H1 (cell line): ENCODE data around the gene NOTCH4. TPM values are rescaled to one million over a fixed set of nuclear protein-coding genes. Genes with fewer than 3 reads are reported as not detected.

Source experiments
- BACH1 ChIP-seq: IDR thresholded peaks from 2 replicates; pipeline ENCODE4 v1.6.1; 2012; ENCODE audit warnings: low read length, improper control_type of control experiment
- CBX5 ChIP-seq: fragments of 300-800, 300-1000 bp; sonication (generic); IDR thresholded peaks from 2 replicates; pipeline ENCODE4 v1.7.1; 2016; ENCODE audit warnings: antibody characterized with exemption, low read length, low read depth
- CHD1 ChIP-seq: IDR thresholded peaks from 2 replicates; pipeline ENCODE4 v1.6.1; 2012; ENCODE audit warnings: low read depth, low read length, improper control_type of control experiment
- KDM4A ChIP-seq: IDR thresholded peaks from one replicate; pipeline ENCODE4 v1.7.1; 2012; ENCODE audit warnings: low read depth, mild to moderate bottlenecking, moderate library complexity, low read length, inconsistent platforms; ENCODE audit not compliant: severe bottlenecking
- MAFK ChIP-seq: IDR thresholded peaks from 2 replicates; pipeline ENCODE4 v1.6.1; 2012; ENCODE audit warnings: low read depth, mild to moderate bottlenecking, improper control_type of control experiment, low read length
- NANOG ChIP-seq: IDR thresholded peaks from 2 replicates; pipeline ENCODE4 v1.6.1; 2011; ENCODE audit warnings: low read length, low read depth, mild to moderate bottlenecking, inconsistent platforms; ENCODE audit not compliant: insufficient read depth, poor library complexity, severe bottlenecking
- NRF1 ChIP-seq: IDR thresholded peaks from 2 replicates; pipeline ENCODE4 v1.6.1; 2011; ENCODE audit warnings: mild to moderate bottlenecking, low read depth, low read length, improper control_type of control experiment
- PHF8 ChIP-seq: fragments of 200-600 bp; sonication (generic); conservative IDR thresholded peaks from 2 replicates; pipeline ENCODE4 v1.7.1; 2012; ENCODE audit warnings: low read depth, mild to moderate bottlenecking, inconsistent platforms, low read length, moderate library complexity
- SAP30 ChIP-seq: fragments of 300-600 bp; sonication (generic); IDR thresholded peaks from 2 replicates; pipeline ENCODE4 v1.7.1; 2012; ENCODE audit warnings: low read length, moderate library complexity, mild to moderate bottlenecking, inconsistent platforms; ENCODE audit not compliant: insufficient read depth, insufficient replicate concordance
- SP2 ChIP-seq: IDR thresholded peaks from 2 replicates; pipeline ENCODE4 v1.6.1; 2012; ENCODE audit warnings: mild to moderate bottlenecking, low read length, inconsistent platforms
- TAF7 ChIP-seq: optimal IDR thresholded peaks from 2 replicates; pipeline ENCODE3; 2011; ENCODE audit warnings: low read depth, mild to moderate bottlenecking, inconsistent platforms, low read length, moderate library complexity, borderline replicate concordance
- TCF12 ChIP-seq: IDR thresholded peaks from 2 replicates; pipeline ENCODE4 v1.6.1; 2011; ENCODE audit warnings: low read depth, mild to moderate bottlenecking, low read length
- polyA plus RNA-seq, 7 experiments: library from polyadenylated mRNA; depleted of rRNA in 3 of 7; stranded (reverse) in 5 of 7; unstranded in 2 of 7; fragments of >200 nt in 5 of 7; fragments of 200-250 nt in 2 of 7; gene quantifications; 1 replicate in 5 of 7; 2 replicates in 1 of 7; 4 replicates in 1 of 7; pipeline versions ENCODE4 v1.2.1 to v1.2.3, GENCODE V29; 2011 to 2013; ENCODE audit warnings: missing spikeins in 2 of 7, mixed read lengths in 2 of 7
- total RNA-seq: library from RNA; stranded (reverse); fragmentation: NEBNext Ultra II Directional; extraction: Animal tissue kit (Norgen Biotek cat#: 25700); gene quantifications from 2 replicates; pipeline ENCODE4 v1.2.1, GENCODE V29; 2021

Gene NOTCH4
- total and polyA plus RNA-seq, 2 of the 8 experiments (the other 6 are each of a cell fraction or from before 2014, with no cell fraction given): 1.9 to 2.8 TPM

DNA sequence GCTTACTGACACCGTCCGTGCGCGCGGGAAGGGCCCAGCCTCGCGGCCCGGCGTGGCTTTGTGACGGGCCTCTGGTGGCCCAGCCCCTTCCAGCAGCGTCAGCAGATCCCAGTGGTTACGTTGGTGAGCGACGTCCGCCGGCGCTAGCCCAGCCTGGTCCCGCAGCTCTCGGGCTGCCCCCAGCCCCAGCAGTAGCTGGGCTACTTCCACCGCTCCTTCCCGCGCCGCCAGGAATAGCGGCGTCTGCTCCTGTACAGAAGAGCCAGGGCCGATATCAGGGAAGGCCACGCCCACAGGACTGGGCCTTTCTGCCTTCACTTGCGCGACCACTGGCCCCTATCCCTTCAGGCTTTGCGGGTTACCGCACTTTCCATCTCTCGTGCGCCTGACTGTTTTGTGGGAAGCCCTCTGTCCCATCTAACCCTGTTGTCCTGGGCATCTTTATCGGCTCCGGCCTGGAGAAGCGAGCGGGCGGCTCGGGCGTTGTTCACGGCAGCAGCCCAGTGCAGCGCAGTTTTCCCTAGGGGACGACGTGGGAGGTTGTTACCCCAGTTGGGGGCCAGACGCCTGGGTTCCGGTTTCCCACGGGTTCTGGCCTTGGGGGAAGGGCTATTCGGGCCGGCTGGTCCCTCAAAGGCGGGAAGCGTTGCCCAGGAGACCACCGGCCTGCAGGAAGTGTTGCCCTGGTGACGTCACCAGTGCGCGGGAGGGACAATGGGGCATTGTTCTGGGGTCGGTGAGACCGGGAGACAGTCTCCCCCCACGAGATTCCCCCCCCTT lies 27.8 kb downstream of the NOTCH4 start (continued):
- TF ChIP-seq TCF12: no peak
- no peak for TF ChIP-seq CHD1
- no peak; the same call in 1 of the 2 replicates for TF ChIP-seq MAFK
- peak; percentile 88 for TF ChIP-seq TAF7
- no peak for TF ChIP-seq NANOG
- TF ChIP-seq CBX5: no peak
- peak; percentile 68 for TF ChIP-seq KDM4A
- TF ChIP-seq NRF1: no peak
- no peak; the same call in none of the 2 replicates for TF ChIP-seq BACH1
- peak; percentile 88 for TF ChIP-seq PHF8
- no peak for TF ChIP-seq SP2
- no peak for TF ChIP-seq SAP30
